ENCODE results near the gene PLPP1.
A peak's percentile ranks its signal among the peaks of the same experiment; 100 is the strongest.

PLPP1 gene

GRCh38 chr5:55534436-55535198, at the start of gene PLPP1:
TSS of gene PLPP1 (minus strand) at chr5:55534964. CDS start at chr5:55534629, 335 bp downstream.
- peak; percentile 61 for DNase-seq (ENCODE audit: low read depth)
- H3K4me3 ChIP-seq (ENCODE audit: low read depth, low read length) = peak within 1 kb of the TSS; percentile 82

GRCh38 chr5:55583578-55583977, 48.8 kb upstream of the PLPP1 start:
- no peak overlapping the region for H3K4me3 ChIP-seq (ENCODE audit: low read depth, low read length)
- DNase-seq (ENCODE audit: low read depth) = no peak

- no peak overlapping the region for H3K4me3 ChIP-seq (ENCODE audit: low read depth, low read length)
- DNase-seq (ENCODE audit: low read depth) = no peak
These were observed 47.5 kb upstream of the PLPP1 start for GRCh38 chr5:55582256-55582655.

- no peak for DNase-seq (ENCODE audit: low read depth)
- no peak overlapping the region for H3K4me3 ChIP-seq (ENCODE audit: low read depth, low read length)
These were observed 45.3 kb upstream of the PLPP1 start for GRCh38 chr5:55580042-55580441.

GRCh38 chr5:55578771-55579170, 44.0 kb upstream of the PLPP1 start:
- DNase-seq (ENCODE audit: low read depth) = no peak
- H3K4me3 ChIP-seq (ENCODE audit: low read depth, low read length) = no peak overlapping the region

- DNase-seq (ENCODE audit: low read depth) = no peak
- H3K4me3 ChIP-seq (ENCODE audit: low read depth, low read length) = no peak overlapping the region
These were observed 42.7 kb upstream of the PLPP1 start for GRCh38 chr5:55577353-55578060.

GRCh38 chr5:55576661-55577060, 41.9 kb upstream of the PLPP1 start:
- DNase-seq (ENCODE audit: low read depth) = no peak
- H3K4me3 ChIP-seq (ENCODE audit: low read depth, low read length) = no peak overlapping the region

GRCh38 chr5:55575815-55576583, 41.2 kb upstream of the PLPP1 start:
- DNase-seq (ENCODE audit: low read depth) = no peak
- no peak overlapping the region for H3K4me3 ChIP-seq (ENCODE audit: low read depth, low read length)

GRCh38 chr5:55572600-55572999, 37.8 kb upstream of the PLPP1 start:
- no peak for DNase-seq (ENCODE audit: low read depth)
- H3K4me3 ChIP-seq (ENCODE audit: low read depth, low read length) = no peak overlapping the region

- DNase-seq (ENCODE audit: low read depth) = no peak
- H3K4me3 ChIP-seq (ENCODE audit: low read depth, low read length) = no peak overlapping the region
These were observed 37.3 kb upstream of the PLPP1 start for GRCh38 chr5:55572020-55572419.

- no peak for DNase-seq (ENCODE audit: low read depth)
- no peak overlapping the region for H3K4me3 ChIP-seq (ENCODE audit: low read depth, low read length)
These were observed 35.8 kb upstream of the PLPP1 start for GRCh38 chr5:55570570-55570969.

- no peak for DNase-seq (ENCODE audit: low read depth)
- no peak overlapping the region for H3K4me3 ChIP-seq (ENCODE audit: low read depth, low read length)
These were observed 35.3 kb upstream of the PLPP1 start for GRCh38 chr5:55570026-55570425.

- no peak for DNase-seq (ENCODE audit: low read depth)
- H3K4me3 ChIP-seq (ENCODE audit: low read depth, low read length) = no peak overlapping the region
These were observed 34.7 kb upstream of the PLPP1 start for GRCh38 chr5:55569513-55569865.

GRCh38 chr5:55568654-55569512, 34.1 kb upstream of the PLPP1 start:
- peak; percentile 32 for DNase-seq (ENCODE audit: low read depth)
- no peak overlapping the region for H3K4me3 ChIP-seq (ENCODE audit: low read depth, low read length)

- no peak for DNase-seq (ENCODE audit: low read depth)
- no peak overlapping the region for H3K4me3 ChIP-seq (ENCODE audit: low read depth, low read length)
These were observed 30.0 kb upstream of the PLPP1 start for GRCh38 chr5:55564721-55565120.

- H3K4me3 ChIP-seq (ENCODE audit: low read depth, low read length) = no peak overlapping the region
- DNase-seq (ENCODE audit: low read depth) = no peak
These were observed 23.7 kb upstream of the PLPP1 start for GRCh38 chr5:55558484-55558883.

GRCh38 chr5:55557123-55557522, 22.4 kb upstream of the PLPP1 start:
- H3K4me3 ChIP-seq (ENCODE audit: low read depth, low read length) = no peak overlapping the region
- DNase-seq (ENCODE audit: low read depth) = no peak

- H3K4me3 ChIP-seq (ENCODE audit: low read depth, low read length) = no peak overlapping the region
- no peak for DNase-seq (ENCODE audit: low read depth)
These were observed 19.9 kb upstream of the PLPP1 start for GRCh38 chr5:55554585-55555202.

GRCh38 chr5:55551904-55552303, 17.1 kb upstream of the PLPP1 start:
- no peak for DNase-seq (ENCODE audit: low read depth)
- no peak overlapping the region for H3K4me3 ChIP-seq (ENCODE audit: low read depth, low read length)
